IMR-90 (cell line): Measurements from ENCODE around the gene CD1C. TPM values are rescaled to one million over a fixed set of nuclear protein-coding genes. Genes with fewer than 3 reads are reported as not detected.

Experiments
- ATAC-seq: fragments of 200-7000 bp; cut with Tn5 transposase; 2 replicates; pipeline ENCODE4 v1.9.1; 2020; ENCODE audit warnings: low read depth, mild to moderate bottlenecking, moderate library complexity
- BruUV-seq: library from RNA; stranded (reverse); fragments of 400-500 nt; replicated peaks from 2 replicates; lab custom pipeline; 2021; lab: Mats Ljungman, UMichigan
- CTCF ChIA-PET: fragments of 300-600 bp; formaldehyde crosslinking; extraction: SDS; loops from one replicate; lab custom pipeline; 2021; ENCODE audit warnings: antibody characterized with exemption; lab: Yijun Ruan, JAX
- POLR2A ChIA-PET: fragments of 300-600 bp; sonication (Branson Sonifier 250); formaldehyde crosslinking; loops from one replicate; lab custom pipeline; 2022; ENCODE audit warnings: antibody characterized with exemption; ENCODE audit not compliant: unreplicated experiment; lab: Charles Lee
- DNase-seq: peaks from one replicate; pipeline ENCODE4 v3.0.0; 2013
- H2AFZ ChIP-seq: replicated peaks from 2 replicates; pipeline ENCODE3; 2013; ENCODE audit warnings: low read length, mild to moderate bottlenecking; ENCODE audit not compliant: poor library complexity
- H2AK5ac ChIP-seq: 2 replicates; pipeline ENCODE4 v1.6.1; 2013; ENCODE audit warnings: low read depth, low read length, inconsistent platforms
- H2AK9ac ChIP-seq: replicated peaks from 2 replicates; pipeline ENCODE3; 2013; ENCODE audit warnings: mild to moderate bottlenecking, low read depth, low read length, moderate library complexity; ENCODE audit not compliant: poor library complexity
- H2BK120ac ChIP-seq: 2 replicates; pipeline ENCODE4 v1.6.1; 2013; ENCODE audit warnings: low read depth, low read length, inconsistent platforms
- H2BK15ac ChIP-seq: 3 replicates; pipeline ENCODE4 v1.6.1; 2013; ENCODE audit warnings: low read depth, low read length, inconsistent platforms
- H2BK20ac ChIP-seq: 2 replicates; pipeline ENCODE4 v1.6.1; 2013; ENCODE audit warnings: low read depth, mild to moderate bottlenecking, inconsistent platforms, low read length, moderate library complexity
- H2BK5ac ChIP-seq: 2 replicates; pipeline ENCODE4 v1.6.1; 2013; ENCODE audit warnings: mild to moderate bottlenecking, low read depth, low read length, inconsistent platforms; ENCODE audit not compliant: poor library complexity, severe bottlenecking
- H3K14ac ChIP-seq: replicated peaks from 2 replicates; pipeline ENCODE4 v1.6.1; 2013; ENCODE audit warnings: low read depth, low read length, inconsistent platforms
- H3K18ac ChIP-seq: 2 replicates; pipeline ENCODE4 v1.6.1; 2013; ENCODE audit warnings: low read depth, low read length, control low read depth
- H3K23ac ChIP-seq: 2 replicates; pipeline ENCODE4 v1.6.1; 2013; ENCODE audit warnings: low read depth, low read length, inconsistent platforms
- H3K27ac ChIP-seq: 2 replicates; pipeline ENCODE4 v1.5.1; 2013; ENCODE audit warnings: mild to moderate bottlenecking, control low read depth, low read length; ENCODE audit not compliant: insufficient read depth
- H3K27me3 ChIP-seq: 2 replicates; pipeline ENCODE4 v1.6.1; 2013; ENCODE audit warnings: low read length; ENCODE audit not compliant: control insufficient read depth, insufficient read depth
- H3K36me3 ChIP-seq: 2 replicates; pipeline ENCODE4 v1.6.1; 2013; ENCODE audit warnings: low read length, mixed read lengths; ENCODE audit not compliant: control insufficient read depth, insufficient read depth
- H3K4ac ChIP-seq: 2 replicates; pipeline ENCODE4 v1.6.1; 2013; ENCODE audit warnings: low read depth, low read length, inconsistent platforms
- H3K4me1 ChIP-seq: 2 replicates; pipeline ENCODE4 v1.6.1; 2013; ENCODE audit warnings: low read length, mixed read lengths; ENCODE audit not compliant: control insufficient read depth, insufficient read depth
- H3K4me2 ChIP-seq: 2 replicates; pipeline ENCODE4 v1.6.1; 2013; ENCODE audit warnings: low read depth, mild to moderate bottlenecking, control low read depth, low read length, moderate library complexity
- H3K4me3 ChIP-seq: 2 replicates; pipeline ENCODE4 v1.5.1; 2013; ENCODE audit warnings: low read depth, mild to moderate bottlenecking, control low read depth, low read length, moderate library complexity; ENCODE audit not compliant: insufficient read depth
- H3K56ac ChIP-seq: 2 replicates; pipeline ENCODE4 v1.6.1; 2013; ENCODE audit warnings: low read length, inconsistent platforms; ENCODE audit not compliant: insufficient read depth; ENCODE audit errors: extremely low read depth
- H3K79me1 ChIP-seq, 2 experiments: 2 replicates each; pipeline ENCODE4 v1.6.1; 2013; ENCODE audit warnings: low read length in 2 of 2, inconsistent platforms in 1 of 2, low read depth in 1 of 2
- H3K9ac ChIP-seq: 2 replicates; pipeline ENCODE4 v1.6.1; 2013; ENCODE audit warnings: low read depth, low read length, control low read depth
- H3K9me1 ChIP-seq: 2 replicates; pipeline ENCODE4 v1.6.1; 2013; ENCODE audit warnings: low read length, inconsistent platforms; ENCODE audit not compliant: insufficient read depth
- H3K9me3 ChIP-seq: 2 replicates; pipeline ENCODE4 v1.6.1; 2013; ENCODE audit warnings: low read length; ENCODE audit not compliant: control insufficient read depth, insufficient read depth
- H4K20me1 ChIP-seq: 2 replicates; pipeline ENCODE4 v1.6.1; 2013; ENCODE audit warnings: low read length, inconsistent platforms; ENCODE audit not compliant: insufficient read depth
- H4K5ac ChIP-seq: 2 replicates; pipeline ENCODE4 v1.6.1; 2013; ENCODE audit warnings: mild to moderate bottlenecking, low read depth, low read length, control low read depth
- H4K8ac ChIP-seq, 2 experiments: 2 replicates each; pipeline ENCODE4 v1.6.1; 2013; ENCODE audit warnings: low read depth in 2 of 2, low read length in 2 of 2, control low read depth in 1 of 2, inconsistent platforms in 1 of 2
- H4K91ac ChIP-seq: 2 replicates; pipeline ENCODE4 v1.6.1; 2013; ENCODE audit warnings: low read depth, low read length, inconsistent platforms; ENCODE audit not compliant: insufficient read depth
- CEBPB ChIP-seq: IDR thresholded peaks from 2 replicates; pipeline ENCODE4 v1.6.1; 2012; ENCODE audit warnings: low read depth, low read length, improper control_type of control experiment
- CTCF ChIP-seq: conservative IDR thresholded peaks from 2 replicates; pipeline ENCODE4 v1.5.1; 2012; ENCODE audit warnings: mild to moderate bottlenecking, low read depth, low read length, improper control_type of control experiment
- ELK1 ChIP-seq: fragments of 150-350 bp; IDR thresholded peaks from 2 replicates; pipeline ENCODE4 v1.6.1; 2016; ENCODE audit warnings: low read depth, mild to moderate bottlenecking, low read length, moderate library complexity, borderline replicate concordance
- MAFK ChIP-seq: IDR thresholded peaks from 2 replicates; pipeline ENCODE4 v1.6.1; 2012; ENCODE audit warnings: low read depth, low read length, improper control_type of control experiment
- MAZ ChIP-seq: IDR thresholded peaks from 2 replicates; pipeline ENCODE4 v1.6.1; 2012; ENCODE audit warnings: low read depth, mild to moderate bottlenecking, low read length, improper control_type of control experiment, moderate library complexity, borderline replicate concordance
- NFE2L2 ChIP-seq: fragments of 150-350 bp; IDR thresholded peaks from 2 replicates; pipeline ENCODE4 v1.6.1; 2016; ENCODE audit warnings: low read depth, mild to moderate bottlenecking, low read length
- RCOR1 ChIP-seq: IDR thresholded peaks from 2 replicates; pipeline ENCODE4 v1.6.1; 2012; ENCODE audit warnings: mild to moderate bottlenecking, low read length, improper control_type of control experiment; ENCODE audit not compliant: insufficient replicate concordance
- RFX5 ChIP-seq: IDR thresholded peaks from 2 replicates; pipeline ENCODE4 v1.8.0; 2012; ENCODE audit warnings: low read depth, mild to moderate bottlenecking, low read length, moderate library complexity
- SMC3 ChIP-seq: fragments of 150-350 bp; IDR thresholded peaks from 2 replicates; pipeline ENCODE4 v1.6.1; 2016; ENCODE audit warnings: low read depth, mild to moderate bottlenecking, antibody characterized with exemption, low read length, moderate library complexity
- USF2 ChIP-seq: fragments of 150-350 bp; IDR thresholded peaks from 2 replicates; pipeline ENCODE4 v1.6.1; 2017; ENCODE audit warnings: mild to moderate bottlenecking, antibody characterized with exemption, low read length, low read depth
- WGBS, 2 experiments: methylation state at CpG; one replicate each; pipeline versions ENCODE4 v1.1.5 to v1.1.7; 2013; ENCODE audit warnings: missing lambda C conversion rate in 2 of 2; ENCODE audit not compliant: insufficient read length in 1 of 2; ENCODE audit errors: extremely low coverage in 2 of 2; 5-methylcytosine and 5-hydroxymethylcytosine counted together
- dilution Hi-C: fragments of 300-500 bp; cut with HindIII; formaldehyde crosslinking; loops from one replicate; pipeline ENCODE4 v1.14.3; 2018; ENCODE audit warnings: low sequenced_read_pairs; ENCODE audit not compliant: unreplicated experiment
- in situ Hi-C: fragments of 300-500 bp; cut with MboI; formaldehyde crosslinking; loops from 3 replicates; pipeline ENCODE4 v1.14.3; 2019; ENCODE audit warnings: low sequenced_read_pairs, inconsistent platforms, mixed read lengths
- intact Hi-C: fragments of 100-400 bp; cut with micrococcal nuclease; formaldehyde crosslinking; loops from 2 replicates; pipeline ENCODE4 v1.10.0; 2022
- polyA plus RNA-seq, 3 experiments: library from polyadenylated mRNA; depleted of rRNA; stranded (reverse); fragments of >200 nt; gene quantifications; 2 replicates each; pipeline ENCODE4 v1.2.3, GENCODE V29; 2012; ENCODE audit warnings: low replicate concordance in 1 of 3
- total RNA-seq: library from RNA; depleted of rRNA; stranded (reverse); fragments of >200 nt; gene quantifications from 2 replicates; pipeline ENCODE4 v1.2.3, GENCODE V29; 2012

CD1C gene
- total and polyA plus RNA-seq, 2 of the 4 experiments (the other 2 are of a cell fraction) = not detected

GRCh38 chr1:158323866-158324265 lies 34.1 kb downstream of the CD1C start:
- H3K9me3 ChIP-seq = peaks cover 3% of the 10 kb centered on the region
- no peak overlapping the region for H3K18ac ChIP-seq

More at GRCh38 chr1:158323866-158324265, 34.1 kb downstream of the CD1C start:
- H3K23ac ChIP-seq = no peak overlapping the region
- no peak overlapping the region for H2BK20ac ChIP-seq
- no peak overlapping the region for H3K4ac ChIP-seq
- dilution Hi-C loops = no loop called here
- H3K14ac ChIP-seq = no peak overlapping the region
- in situ Hi-C loops = no loop called here
- no CpG with 5 or more reads among the region's 1 CpG for WGBS, 2 experiments
- H3K9ac ChIP-seq = no peak overlapping the region
- no peaks in the 10 kb centered on the region for H4K20me1 ChIP-seq
- no peak overlapping the region for H4K5ac ChIP-seq
- H2AK9ac ChIP-seq = no peak overlapping the region
- no peak overlapping the region for H2AFZ ChIP-seq
- no peak overlapping the region for H3K27ac ChIP-seq
- no peaks in the 10 kb centered on the region for H3K4me1 ChIP-seq
- H2AK5ac ChIP-seq = no peak overlapping the region
- intact Hi-C loops = no loop called here
- H2BK15ac ChIP-seq = no peak overlapping the region
- H2BK5ac ChIP-seq = no peak overlapping the region
- TF ChIP-seq ELK1 (no peak), SMC3 (no peak), RFX5 (no peak), MAFK (no peak), CEBPB (no peak), USF2 (no peak), RCOR1 (no peak), MAZ (no peak), CTCF (no peak), NFE2L2 (no peak)
- no peaks in the 10 kb centered on the region for H3K9me1 ChIP-seq
- H4K8ac ChIP-seq = no peak overlapping the region
- no peak overlapping the region for H3K4me2 ChIP-seq
- H4K91ac ChIP-seq = no peak overlapping the region
- H3K56ac ChIP-seq = no peak overlapping the region
- ATAC-seq (no peak), DNase-seq (no peak)
- ChIA-PET POLR2A (no interaction called here), CTCF (no interaction called here)
- no peaks in the 10 kb centered on the region for H3K36me3 ChIP-seq
- H3K4me3 ChIP-seq = no peak overlapping the region
- no peaks in the 10 kb centered on the region for H3K79me1 ChIP-seq
- H2BK120ac ChIP-seq = no peak overlapping the region
- BruUV-seq = no TSS peak
- no peaks in the 10 kb centered on the region for H3K27me3 ChIP-seq
